Vagina (tissue), 2 donors: ENCODE data around the gene DEGS2.

Experiments
- CTCF ChIP-seq, 3 experiments: fragments of 450-650 bp in 2 of 3; fragments of 200-600 bp in 1 of 3; sonication (generic) in 1 of 3; IDR thresholded peaks; one replicate each; pipeline ENCODE4 v1.5.1; 2017 to 2019; ENCODE audit warnings: antibody characterized with exemption in 3 of 3, mild to moderate bottlenecking in 2 of 3, moderate library complexity in 2 of 3
- POLR2AphosphoS5 ChIP-seq, 2 donors: sonication (generic); formaldehyde crosslinking; IDR thresholded peaks; one replicate each; pipeline ENCODE4 v1.9.0; 2017; ENCODE audit warnings: antibody characterized with exemption in 2 of 2, mild to moderate bottlenecking in 2 of 2, low read depth in 1 of 2; ENCODE audit not compliant: insufficient read depth in 1 of 2

- TF ChIP-seq CTCF (IDR thresholded peaks at IDR 0.05): no peak
- no peak for TF ChIP-seq POLR2AphosphoS5 (IDR thresholded peaks at IDR 0.05; ENCODE audit: insufficient read depth in 1 of 2, low read depth in 1 of 2)
These were observed 44.8 kb upstream of the DEGS2 start for GRCh38 chr14:100203962-100204834.
